Urinary bladder (tissue), 4 donors: ENCODE results near the gene TUBB2A. TPM values are rescaled to one million over a fixed set of nuclear protein-coding genes. Genes with fewer than 3 reads are reported as not detected.
"Not testable (repeated sequence)": the region's sequence is repeated elsewhere in the genome, so short reads cannot be mapped to it uniquely, and the experiment has no call there.

Experiments used
- DNase-seq: peaks from one replicate; pipeline ENCODE4 v3.0.0-alpha.2; 2015; ENCODE audit errors: extremely low spot score
- H3K27ac ChIP-seq: one replicate; pipeline ENCODE4 v1.5.1; 2013; ENCODE audit warnings: low read depth, mild to moderate bottlenecking, moderate library complexity
- H3K36me3 ChIP-seq: one replicate; pipeline ENCODE4 v1.6.1; 2013; ENCODE audit warnings: mild to moderate bottlenecking, moderate library complexity; ENCODE audit not compliant: insufficient read depth
- H3K4me1 ChIP-seq: one replicate; pipeline ENCODE4 v1.6.1; 2013; ENCODE audit warnings: mild to moderate bottlenecking, moderate library complexity; ENCODE audit not compliant: insufficient read depth
- H3K4me3 ChIP-seq: one replicate; pipeline ENCODE4 v1.5.1; 2013; ENCODE audit warnings: low read depth, low read length
- WGBS: extraction: QIAGEN DNeasy Blood & Tissue Kit; methylation state at CpG from one replicate; pipeline ENCODE4 v1.1.7; 2013; 5-methylcytosine and 5-hydroxymethylcytosine counted together
- polyA plus RNA-seq: library from polyadenylated mRNA; stranded (reverse); fragments of 200-250 nt; gene quantifications from one replicate; pipeline ENCODE4 v1.2.3, GENCODE V29; 2013
- total RNA-seq: library from RNA; depleted of rRNA; stranded (reverse); fragments of >200 nt; gene quantifications from one replicate; pipeline ENCODE4 v1.2.3, GENCODE V29; 2014
- donor health status: healthy with polysubstance abuse.
- donor health status: healthy.

TUBB2A gene
- total and polyA plus RNA-seq, 2 donors = 52.8 to 96.2 TPM

DNA sequence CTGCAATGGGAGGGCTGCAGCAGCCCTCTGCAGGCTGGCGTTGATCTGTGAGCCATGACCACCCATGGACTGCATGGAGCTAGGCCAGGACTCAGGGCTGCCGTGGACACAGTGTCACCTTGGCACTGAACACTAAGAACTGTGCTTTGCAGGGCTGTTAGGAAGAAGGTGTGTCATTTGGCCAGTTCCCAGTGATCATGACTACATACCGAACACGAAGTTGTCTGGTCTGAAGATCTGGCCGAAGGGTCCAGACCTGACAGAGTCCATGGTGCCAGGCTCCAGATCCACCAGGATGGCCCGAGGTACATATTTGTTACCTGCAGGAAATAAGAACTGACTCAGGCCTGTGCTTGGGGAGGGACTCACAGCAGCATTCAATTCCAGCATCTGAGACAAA lies 1.9 kb downstream of the TUBB2A start:
- not testable (repeated sequence) for H3K27ac ChIP-seq, H3K4me1 ChIP-seq, H3K36me3 ChIP-seq, DNase-seq, H3K4me3 ChIP-seq
- 81% methylated on average over 6 of the region's 6 CpGs for WGBS

DNA sequence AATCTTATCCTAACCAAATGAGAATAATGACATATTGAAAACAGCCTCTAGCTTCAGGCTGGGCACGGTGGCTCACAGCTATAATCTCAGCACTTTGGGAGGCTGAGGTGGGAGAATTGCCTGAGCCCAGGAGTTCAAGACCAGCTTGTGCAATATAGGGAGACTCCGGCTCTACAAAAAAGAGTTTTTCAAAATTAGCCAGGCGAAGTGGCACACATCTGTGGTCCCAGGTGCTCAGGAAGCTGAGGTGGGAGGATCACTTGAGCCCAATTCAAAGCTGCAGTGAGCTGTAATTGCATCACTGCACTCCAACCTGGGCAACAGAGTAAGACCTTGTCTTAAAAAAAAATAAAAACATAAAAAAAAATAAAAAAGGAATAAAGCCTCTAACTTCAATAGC lies 4.7 kb downstream of the TUBB2A start:
- Histone ChIP-seq H3K36me3 (no peaks in the 10 kb centered on the region), H3K4me1 (no peaks in the 10 kb centered on the region), H3K4me3 (no peak overlapping the region), H3K27ac (no peak overlapping the region)
- DNase-seq = no peak
- WGBS = 90% methylated on average over 3 of the region's 3 CpGs

DNA sequence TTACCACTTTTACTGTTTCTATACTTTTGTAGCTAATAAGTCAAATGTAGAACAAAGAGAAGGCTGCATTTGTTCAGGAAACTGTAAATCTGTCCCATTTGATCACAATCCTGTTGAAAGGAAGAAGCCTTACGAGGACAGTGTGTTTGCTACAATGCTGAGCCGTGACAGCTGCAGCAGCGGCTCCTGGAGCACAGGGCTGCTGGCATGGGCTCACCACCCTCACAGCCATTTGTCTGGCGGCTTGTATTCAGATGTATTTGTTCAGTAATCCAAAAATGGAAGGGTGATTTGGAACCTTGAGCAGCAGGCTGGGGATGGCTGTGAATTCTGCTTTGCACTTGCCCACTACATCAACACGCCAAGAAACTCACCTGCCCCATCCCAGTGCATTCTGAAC lies 5.7 kb downstream of the TUBB2A start:
- WGBS = 59% methylated on average over 5 of the region's 5 CpGs
- H3K36me3 ChIP-seq = no peaks in the 10 kb centered on the region
- no peak overlapping the region for H3K27ac ChIP-seq
- DNase-seq = no peak
- no peak overlapping the region for H3K4me3 ChIP-seq
- H3K4me1 ChIP-seq = no peaks in the 10 kb centered on the region

DNA sequence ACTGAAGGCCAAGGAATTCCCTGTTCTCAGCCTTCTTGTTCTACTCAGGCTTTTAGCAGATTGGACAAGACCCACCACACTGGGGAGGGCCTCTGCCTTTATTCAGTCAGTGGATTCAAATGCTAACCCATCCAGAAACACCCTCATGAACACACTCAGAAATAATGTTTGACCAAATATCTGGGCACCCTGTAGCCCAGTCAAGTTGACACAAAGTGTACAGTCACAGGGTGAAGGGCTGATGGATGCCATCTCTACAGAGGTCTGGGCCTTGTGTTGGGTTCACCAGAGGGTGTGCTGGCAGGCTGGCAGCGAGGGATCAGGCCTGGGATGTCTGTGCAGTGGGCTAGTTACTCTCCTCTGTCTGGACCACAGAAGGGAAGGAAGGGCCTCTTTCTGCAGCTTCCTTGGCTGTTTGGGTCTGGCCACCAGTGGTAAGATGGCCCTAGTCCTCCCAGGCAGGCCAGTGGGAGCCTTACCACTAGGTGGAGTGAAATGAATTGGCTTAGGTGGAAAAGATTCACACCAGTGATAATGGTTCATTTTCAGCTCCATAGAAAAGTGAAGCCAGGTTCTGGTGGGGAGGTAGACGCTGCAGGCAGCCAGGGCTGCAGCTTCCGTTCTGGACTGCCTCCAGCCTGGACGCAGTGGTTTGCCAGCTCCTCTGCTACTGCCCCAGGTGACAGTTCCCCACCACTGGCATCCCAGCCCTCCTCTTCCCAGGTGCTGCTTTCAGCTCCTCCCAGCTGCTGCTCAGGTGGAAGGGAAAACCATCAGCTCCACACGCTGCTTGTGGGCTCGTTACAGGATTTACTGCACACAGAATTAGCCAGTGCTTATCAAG lies 9.2 kb downstream of the TUBB2A start:
- peaks cover 1% of the 10 kb centered on the region for H3K36me3 ChIP-seq
- WGBS = 93% methylated on average over 6 of the region's 6 CpGs
- DNase-seq = no peak
- H3K27ac ChIP-seq = no peak overlapping the region
- no peak overlapping the region for H3K4me3 ChIP-seq
- no peaks in the 10 kb centered on the region for H3K4me1 ChIP-seq

DNA sequence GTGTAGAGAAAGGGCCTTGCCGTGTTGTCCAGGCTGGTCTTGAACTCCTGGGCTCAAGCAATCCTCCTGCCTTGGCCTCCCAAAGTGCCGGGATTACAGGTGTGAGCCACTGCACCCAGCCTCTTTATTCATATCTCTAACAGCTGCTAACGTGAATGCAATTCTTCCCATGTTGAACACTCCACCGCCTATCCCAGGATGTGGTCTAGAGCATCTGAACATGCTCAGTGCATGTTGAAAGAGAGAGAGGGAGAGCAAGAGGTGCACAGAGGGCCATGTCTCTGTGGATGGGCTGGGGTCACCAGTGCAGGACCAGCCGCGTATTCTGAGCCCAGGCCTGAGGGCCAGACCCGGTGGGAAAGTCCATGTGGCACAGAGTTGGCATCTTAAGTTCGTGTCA lies 12.8 kb downstream of the TUBB2A start:
- peaks cover 1% of the 10 kb centered on the region for H3K36me3 ChIP-seq
- no peak overlapping the region for H3K27ac ChIP-seq
- 88% methylated on average over 8 of the region's 8 CpGs for WGBS
- no peak overlapping the region for H3K4me3 ChIP-seq
- H3K4me1 ChIP-seq = no peaks in the 10 kb centered on the region
- DNase-seq = no peak

DNA sequence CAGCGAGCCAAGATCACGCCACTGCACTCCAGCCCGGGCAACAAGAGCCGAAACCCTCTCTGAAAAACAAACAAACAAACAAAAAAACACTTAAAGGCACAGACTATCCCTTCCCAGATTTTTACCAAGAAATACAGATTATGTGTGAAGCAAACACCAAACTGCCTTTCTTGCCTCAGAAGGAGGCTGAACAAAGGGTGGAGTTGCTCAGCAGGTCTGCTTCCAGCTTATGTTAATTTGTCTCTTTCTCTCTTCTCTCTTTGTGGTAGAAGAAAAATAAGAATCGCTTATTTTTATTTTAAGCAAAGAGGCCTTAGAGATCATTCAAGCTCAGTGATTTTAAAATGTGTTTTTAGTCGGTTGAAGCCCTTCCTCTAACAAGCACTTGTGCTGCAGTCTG lies 14.2 kb downstream of the TUBB2A start:
- WGBS = 87% methylated on average over 6 of the region's 6 CpGs
- H3K36me3 ChIP-seq = peaks cover 1% of the 10 kb centered on the region

DNA sequence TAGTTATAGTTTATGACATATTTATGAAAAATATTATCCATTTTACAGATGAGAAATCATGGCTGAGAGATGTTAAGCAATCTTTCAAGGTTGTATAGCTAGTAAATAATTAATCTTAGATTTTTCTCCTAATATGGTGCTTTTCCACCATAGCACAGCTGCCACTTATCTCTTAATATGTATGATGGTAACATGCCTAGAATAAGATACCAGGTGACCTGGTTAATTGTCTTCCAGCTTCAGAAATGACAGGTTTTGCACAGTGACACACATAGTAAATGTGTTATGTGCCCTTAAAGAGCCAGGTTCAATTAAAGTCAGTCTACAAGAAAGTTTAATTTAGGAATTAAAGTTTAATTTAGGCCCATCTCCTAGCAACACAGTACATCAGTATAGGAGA lies 14.8 kb downstream of the TUBB2A start:
- no peak for DNase-seq
- no peaks in the 10 kb centered on the region for H3K4me1 ChIP-seq
- H3K4me3 ChIP-seq = no peak overlapping the region
- no peak overlapping the region for H3K27ac ChIP-seq
- peaks cover 1% of the 10 kb centered on the region for H3K36me3 ChIP-seq

More for the DNA sequence above, 14.2 kb downstream of the TUBB2A start:
- Histone ChIP-seq H3K27ac (no peak overlapping the region), H3K4me3 (no peak overlapping the region), H3K4me1 (no peaks in the 10 kb centered on the region)
- no peak for DNase-seq

DNA sequence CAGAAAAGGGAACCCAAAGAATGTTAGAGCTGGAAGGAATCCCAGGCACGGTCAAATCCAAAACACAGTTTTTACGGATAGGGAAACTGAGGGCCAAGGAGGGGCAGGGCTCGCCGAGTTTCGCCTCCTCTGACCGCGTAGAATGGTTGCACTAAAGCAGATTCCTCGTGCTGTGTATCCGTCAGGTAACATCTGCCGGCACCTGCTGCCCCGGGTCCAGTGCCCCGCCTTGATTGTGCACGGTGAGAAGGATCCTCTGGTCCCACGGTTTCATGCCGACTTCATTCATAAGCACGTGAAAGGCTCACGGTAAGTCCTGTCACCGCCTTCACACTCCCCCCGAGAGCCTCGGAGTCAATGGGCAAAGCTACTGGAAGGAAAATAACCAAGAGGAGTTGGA lies 17.1 kb downstream of the TUBB2A start:
- no peaks in the 10 kb centered on the region for H3K4me1 ChIP-seq
- no peak overlapping the region for H3K27ac ChIP-seq
- H3K4me3 ChIP-seq = no peak overlapping the region
- no peak for DNase-seq
- peaks cover 1% of the 10 kb centered on the region for H3K36me3 ChIP-seq
- WGBS = 92% methylated on average over 20 of the region's 20 CpGs

DNA sequence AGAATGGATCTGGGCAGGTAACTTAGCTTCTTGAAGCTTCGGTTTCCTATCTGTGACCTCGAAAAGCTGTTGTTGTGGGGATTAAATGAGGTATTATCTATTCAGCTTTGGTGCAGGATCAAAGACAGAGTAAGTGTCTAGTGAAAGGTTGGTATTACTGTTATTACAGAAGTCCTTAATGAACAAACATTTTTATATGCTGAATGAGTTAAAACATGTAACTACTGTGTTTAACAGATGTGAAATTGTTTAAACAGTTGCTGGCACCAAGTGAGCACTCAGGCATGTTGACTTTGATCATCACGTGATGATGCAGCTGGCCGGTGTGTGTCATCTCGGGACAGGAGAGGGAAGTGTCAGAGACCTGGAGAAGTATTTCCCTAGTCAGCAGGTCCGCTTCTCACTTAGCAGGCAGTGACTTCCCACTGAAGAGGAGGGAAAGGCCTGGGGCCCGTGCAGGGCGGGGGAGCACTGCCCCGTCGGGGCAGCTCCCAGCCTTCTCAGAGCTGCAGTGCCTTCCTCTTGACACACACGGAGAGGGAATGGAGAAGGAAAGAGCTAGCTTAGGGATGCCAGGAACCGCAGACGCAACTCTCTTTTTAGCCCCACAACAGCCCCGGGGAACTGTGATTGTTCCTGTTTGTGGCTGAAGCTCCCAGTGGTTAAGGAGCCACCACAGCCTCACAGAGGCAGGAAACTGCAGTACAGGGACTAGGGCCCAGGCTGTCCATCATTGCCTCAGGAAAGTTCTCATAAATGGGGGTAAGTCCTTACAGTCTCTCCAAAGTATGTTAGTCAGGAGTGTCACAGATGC lies 18.0 kb downstream of the TUBB2A start:
- Histone ChIP-seq H3K36me3 (no peaks in the 10 kb centered on the region), H3K4me3 (no peak overlapping the region), H3K27ac (no peak overlapping the region), H3K4me1 (no peaks in the 10 kb centered on the region)
- WGBS = 60% methylated on average over 14 of the region's 14 CpGs
- no peak for DNase-seq

DNA sequence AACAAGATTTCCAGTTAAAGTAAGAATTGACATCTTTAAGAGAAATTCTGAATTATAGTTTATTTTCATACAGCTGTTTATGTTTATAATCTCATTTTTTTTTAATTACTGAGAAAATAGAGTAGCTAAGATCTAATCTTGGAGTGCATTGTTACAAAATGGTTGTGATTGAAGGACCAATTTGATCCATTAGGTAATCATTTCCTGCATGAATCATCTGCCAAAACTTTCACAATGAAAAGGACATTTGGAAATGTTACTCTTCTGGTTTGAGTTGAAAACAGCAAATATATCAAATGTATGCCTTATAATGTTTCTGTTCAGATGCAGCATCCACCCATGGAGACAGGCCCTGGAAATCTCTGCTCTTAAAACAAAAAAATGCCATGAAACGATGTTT lies 19.0 kb downstream of the TUBB2A start:
- Histone ChIP-seq H3K36me3 (no peaks in the 10 kb centered on the region), H3K4me1 (no peaks in the 10 kb centered on the region), H3K27ac (no peak overlapping the region), H3K4me3 (no peak overlapping the region)
- no peak for DNase-seq
- 63% methylated on average over 1 of the region's 1 CpG for WGBS

DNA sequence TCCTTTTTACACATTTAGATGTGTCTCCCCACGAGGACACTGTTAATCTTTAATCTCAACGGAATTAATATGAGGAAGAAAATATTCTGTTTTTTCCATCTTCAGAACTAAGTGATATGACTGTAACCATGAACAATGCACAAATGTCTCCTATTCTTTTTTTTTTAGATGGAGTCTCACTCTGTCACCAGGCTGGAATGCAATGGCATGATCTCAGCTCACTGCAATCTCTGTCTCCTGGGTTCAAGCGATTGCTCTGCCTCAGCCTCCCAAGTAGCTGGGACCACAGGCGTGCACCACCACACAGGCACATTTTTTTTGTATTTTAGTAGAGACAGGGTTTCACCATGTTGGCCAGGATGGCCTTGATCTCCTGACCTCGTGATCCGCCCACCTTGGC lies 19.5 kb downstream of the TUBB2A start:
- not testable (repeated sequence) for H3K36me3 ChIP-seq, H3K27ac ChIP-seq
- 89% methylated on average over 6 of the region's 6 CpGs for WGBS

DNA sequence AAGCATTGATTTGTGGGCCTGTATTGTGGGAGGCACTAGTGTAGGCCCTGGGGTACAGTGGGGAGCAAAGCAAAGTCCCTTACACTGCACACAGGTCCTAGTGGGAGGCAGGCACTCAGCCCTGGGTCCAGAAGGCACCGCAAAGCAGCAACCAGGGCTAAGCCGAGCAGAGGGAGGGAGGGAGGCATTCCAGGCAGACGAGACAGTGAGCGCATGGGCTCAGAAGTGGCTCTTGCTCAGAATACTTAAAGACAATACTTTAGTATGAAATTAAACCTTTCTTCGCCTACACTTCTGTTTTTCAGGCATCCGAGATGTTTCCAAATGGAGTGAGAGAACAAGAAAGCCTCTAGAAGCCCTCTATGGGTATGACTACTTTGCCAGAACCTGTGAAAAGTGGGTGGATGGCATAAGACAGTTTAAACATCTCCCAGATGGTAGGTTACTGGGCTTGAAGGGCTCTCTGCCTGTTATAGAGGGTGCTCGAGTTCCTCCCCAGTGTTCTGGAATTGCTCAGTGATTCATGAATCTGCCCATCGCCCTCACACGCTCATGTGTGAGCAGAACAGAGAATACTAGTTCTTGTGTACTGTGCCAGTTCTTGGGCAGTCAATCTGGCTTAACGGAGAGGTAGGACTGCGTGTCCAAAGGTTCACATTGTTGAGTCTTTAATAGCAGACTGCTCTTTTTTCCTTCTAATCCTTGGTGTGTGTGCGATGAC lies 20.1 kb downstream of the TUBB2A start:
- H3K4me1 ChIP-seq = no peaks in the 10 kb centered on the region
- 94% methylated on average over 12 of the region's 12 CpGs for WGBS
- no peak overlapping the region for H3K27ac ChIP-seq
- H3K4me3 ChIP-seq = no peak overlapping the region
- DNase-seq = no peak
- H3K36me3 ChIP-seq = no peaks in the 10 kb centered on the region

More for the DNA sequence above, 19.5 kb downstream of the TUBB2A start:
- DNase-seq, H3K4me3 ChIP-seq, H3K4me1 ChIP-seq: not testable (repeated sequence)

DNA sequence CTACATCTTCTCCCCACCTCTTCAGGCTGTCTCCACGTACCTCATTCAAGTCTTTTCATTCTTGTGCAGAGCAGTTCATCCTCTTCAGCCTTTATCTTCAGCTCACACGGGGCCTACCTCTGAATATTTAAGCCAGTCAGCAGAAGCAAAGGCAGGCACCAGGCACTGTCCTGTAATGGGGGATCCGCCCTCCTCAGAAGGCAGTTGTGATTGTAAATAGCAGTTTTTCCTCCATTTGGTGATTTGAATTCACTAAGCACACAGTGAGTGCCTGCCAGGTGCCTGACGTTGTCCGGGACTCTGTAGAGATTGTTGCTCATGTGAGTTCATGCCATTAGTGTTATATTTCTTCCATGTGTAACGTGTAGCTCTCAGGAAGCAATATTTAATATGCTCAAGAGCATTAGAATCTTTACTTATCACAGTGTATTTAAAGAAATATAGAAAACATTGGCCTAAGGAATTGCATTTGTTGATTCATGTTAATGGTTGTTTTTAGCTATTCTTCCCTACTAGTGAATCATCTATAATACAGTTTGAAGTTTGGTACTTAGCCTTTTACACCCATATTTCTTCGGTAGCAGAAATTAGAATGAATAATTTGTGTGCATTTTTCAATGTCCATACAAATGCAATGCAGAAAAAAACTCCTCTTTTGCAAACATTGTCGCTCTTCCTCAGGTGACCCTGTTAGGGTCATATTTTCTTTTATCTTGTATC lies 20.9 kb downstream of the TUBB2A start:
- H3K36me3 ChIP-seq = no peaks in the 10 kb centered on the region

More for the DNA sequence above, 20.9 kb downstream of the TUBB2A start:
- Histone ChIP-seq H3K4me3 (no peak overlapping the region), H3K27ac (no peak overlapping the region), H3K4me1 (no peaks in the 10 kb centered on the region)
- DNase-seq = no peak
- WGBS = 86% methylated on average over 8 of the region's 8 CpGs
